HG02588 (cell line): ENCODE measurements around the gene HOXD12.

Experiments
- ATAC-seq: cut with Tn5 transposase; IDR thresholded peaks from one replicate; pipeline ENCODE4 v1.9.1; 2021; ENCODE audit warnings: mild to moderate bottlenecking, moderate library complexity; ENCODE audit not compliant: unreplicated experiment

Gene HOXD12

DNA sequence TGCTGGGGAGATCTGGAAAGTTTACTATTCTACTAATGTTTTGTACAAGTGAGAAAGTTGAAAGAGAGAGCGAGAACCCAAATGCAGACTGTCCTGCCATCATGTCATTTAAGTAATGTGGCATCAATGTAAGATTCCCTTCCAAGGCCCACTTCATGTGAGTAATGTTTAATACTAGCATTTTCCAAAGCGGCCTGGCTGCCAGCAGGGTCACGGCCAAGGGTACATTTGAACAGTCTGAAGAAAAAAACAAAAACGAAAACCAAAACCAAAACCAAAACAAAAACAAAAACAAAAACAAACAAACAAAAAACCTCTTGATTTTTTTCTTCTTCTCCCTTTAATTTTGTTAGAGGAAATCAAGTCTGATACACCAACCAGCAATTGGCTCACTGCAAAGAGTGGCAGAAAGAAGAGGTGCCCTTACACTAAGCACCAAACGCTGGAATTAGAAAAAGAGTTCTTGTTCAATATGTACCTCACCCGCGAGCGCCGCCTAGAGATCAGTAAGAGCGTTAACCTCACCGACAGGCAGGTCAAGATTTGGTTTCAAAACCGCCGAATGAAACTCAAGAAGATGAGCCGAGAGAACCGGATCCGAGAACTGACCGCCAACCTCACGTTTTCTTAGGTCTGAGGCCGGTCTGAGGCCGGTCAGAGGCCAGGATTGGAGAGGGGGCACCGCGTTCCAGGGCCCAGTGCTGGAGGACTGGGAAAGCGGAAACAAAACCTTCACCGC is 19.2 kb downstream of the HOXD12 start:
- peak; percentile 54 for ATAC-seq

DNA sequence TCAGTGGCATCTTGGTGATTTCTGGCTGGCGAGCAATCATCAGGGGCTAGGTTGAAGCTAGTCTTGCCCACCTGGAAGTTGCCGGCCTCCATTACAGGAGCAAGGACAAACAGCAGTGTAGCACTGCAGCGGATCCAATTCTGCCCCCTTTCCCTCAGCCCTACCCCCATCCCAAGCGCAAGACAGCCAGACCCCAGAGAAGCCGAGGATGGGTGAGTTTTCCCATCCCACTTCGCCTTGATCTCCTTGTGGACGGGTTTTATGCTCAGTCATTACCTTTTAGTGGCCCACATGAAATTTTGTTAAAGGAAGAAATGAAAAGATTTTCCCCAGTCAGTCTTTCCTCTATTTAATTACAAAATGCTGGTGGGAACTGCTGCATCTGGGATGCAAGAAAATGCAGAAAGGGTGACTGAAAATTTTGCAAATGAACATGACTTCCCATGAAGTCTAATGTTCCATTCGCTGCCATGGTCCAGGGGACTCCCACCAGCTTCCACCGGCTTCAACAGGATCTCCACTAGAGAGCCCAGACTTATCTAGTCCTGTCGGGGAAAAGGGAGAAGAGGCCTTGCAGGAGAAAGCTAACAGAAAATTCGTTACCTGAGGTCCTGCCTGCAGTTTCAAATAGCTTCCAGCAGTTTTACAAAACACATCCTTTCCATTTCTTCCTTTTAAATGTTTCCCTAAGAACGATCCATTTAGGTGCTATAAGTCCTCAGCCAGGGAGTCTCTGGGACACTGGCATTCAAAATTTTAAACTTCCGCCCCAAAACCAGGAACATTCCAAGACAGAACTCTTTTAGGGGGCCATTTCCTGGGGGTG is 21.0 kb downstream of the HOXD12 start:
- no peak for ATAC-seq

DNA sequence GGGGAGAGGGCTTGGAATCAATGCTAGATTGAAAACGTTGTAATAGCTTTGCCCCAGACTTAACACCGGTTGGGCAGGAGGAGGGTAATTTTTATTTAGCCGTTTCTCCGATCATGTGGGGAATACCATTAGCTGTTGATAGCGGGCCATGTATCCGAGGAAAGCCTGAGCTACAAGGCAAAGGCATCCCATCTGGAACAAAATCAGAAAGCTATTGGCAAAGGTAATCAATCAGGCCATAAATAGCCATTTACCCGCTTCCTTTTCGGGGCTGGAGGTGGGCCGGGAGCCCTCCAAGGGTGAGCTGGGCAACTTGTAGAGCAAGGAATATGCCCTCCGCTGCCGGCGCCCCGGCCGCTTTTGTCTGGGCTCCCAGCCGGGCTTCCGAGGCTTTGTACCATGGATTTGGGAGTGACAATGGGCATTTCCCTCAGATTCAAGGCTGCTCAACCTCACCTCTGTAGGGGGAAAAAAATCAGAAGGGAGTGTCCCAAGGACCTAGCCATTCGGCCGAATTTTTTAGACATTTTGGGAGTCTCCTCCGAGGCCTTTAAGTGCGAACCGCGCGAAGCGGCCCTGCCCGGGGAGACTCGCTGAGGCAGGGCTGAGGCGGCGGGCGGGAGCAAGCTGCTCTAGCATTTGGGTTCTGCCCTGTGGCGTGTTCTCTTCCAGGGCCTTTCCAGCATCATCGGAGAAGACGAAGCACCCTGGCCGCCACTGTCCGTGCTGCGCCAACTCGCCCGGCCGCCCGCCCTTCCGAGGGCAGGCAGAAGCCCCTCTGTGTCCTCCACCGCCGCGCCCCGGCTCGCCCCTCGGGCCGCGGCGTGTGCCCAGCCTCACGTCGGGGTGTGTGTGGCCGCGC is 21.8 kb downstream of the HOXD12 start:
- no peak for ATAC-seq

DNA sequence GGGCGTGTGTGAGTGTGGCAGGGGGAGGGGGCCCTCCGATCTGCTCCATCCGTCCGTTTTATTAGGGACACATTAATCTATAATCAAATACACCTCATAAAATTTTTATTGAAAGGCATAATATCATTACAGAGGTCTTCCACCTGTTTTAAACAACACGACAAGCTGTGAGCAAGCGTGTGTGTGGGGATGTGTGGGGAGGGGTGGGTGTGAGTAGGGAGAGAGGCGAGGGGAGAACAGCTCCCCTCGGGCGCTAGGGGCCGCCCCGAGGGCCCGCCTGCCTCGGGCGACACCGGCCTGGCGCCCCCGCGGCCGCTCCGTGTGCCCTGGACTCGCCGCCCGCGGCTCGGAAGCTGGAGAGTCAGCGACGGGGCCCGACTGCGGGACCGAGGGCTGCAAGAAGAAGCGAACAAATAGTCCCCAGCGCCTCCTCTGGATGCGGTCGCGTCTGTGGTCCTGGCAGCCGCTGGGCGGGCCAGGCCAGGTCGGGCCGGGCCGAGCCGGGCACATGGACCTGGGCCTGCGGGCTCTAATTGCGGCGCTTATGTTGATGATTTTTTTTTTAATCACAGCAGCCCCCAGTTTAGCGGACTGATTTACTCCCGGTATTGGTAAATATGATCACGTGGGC is 22.6 kb downstream of the HOXD12 start:
- ATAC-seq = no peak

DNA sequence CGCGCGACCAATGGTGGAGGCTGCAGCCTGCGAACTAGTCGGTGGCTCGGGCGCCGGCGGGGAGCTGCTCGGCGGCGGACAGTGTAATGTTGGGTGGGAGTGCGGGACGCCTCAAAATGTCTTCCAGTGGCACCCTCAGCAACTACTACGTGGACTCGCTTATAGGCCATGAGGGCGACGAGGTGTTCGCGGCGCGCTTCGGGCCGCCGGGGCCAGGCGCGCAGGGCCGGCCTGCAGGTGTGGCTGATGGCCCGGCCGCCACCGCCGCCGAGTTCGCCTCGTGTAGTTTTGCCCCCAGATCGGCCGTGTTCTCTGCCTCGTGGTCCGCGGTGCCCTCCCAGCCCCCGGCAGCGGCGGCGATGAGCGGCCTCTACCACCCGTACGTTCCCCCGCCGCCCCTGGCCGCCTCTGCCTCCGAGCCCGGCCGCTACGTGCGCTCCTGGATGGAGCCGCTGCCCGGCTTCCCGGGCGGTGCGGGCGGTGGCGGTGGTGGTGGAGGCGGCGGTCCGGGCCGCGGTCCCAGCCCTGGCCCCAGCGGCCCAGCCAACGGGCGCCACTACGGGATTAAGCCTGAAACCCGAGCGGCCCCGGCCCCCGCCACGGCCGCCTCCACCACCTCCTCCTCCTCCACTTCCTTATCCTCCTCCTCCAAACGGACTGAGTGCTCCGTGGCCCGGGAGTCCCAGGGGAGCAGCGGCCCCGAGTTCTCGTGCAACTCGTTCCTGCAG is 23.3 kb downstream of the HOXD12 start, which contains the start of gene HOXD9:
TSS of gene HOXD9 (plus strand) at position 37 of the 728 bp plus-strand sequence. CDS start at position 87, 50 bp downstream.
- no peak for ATAC-seq

DNA sequence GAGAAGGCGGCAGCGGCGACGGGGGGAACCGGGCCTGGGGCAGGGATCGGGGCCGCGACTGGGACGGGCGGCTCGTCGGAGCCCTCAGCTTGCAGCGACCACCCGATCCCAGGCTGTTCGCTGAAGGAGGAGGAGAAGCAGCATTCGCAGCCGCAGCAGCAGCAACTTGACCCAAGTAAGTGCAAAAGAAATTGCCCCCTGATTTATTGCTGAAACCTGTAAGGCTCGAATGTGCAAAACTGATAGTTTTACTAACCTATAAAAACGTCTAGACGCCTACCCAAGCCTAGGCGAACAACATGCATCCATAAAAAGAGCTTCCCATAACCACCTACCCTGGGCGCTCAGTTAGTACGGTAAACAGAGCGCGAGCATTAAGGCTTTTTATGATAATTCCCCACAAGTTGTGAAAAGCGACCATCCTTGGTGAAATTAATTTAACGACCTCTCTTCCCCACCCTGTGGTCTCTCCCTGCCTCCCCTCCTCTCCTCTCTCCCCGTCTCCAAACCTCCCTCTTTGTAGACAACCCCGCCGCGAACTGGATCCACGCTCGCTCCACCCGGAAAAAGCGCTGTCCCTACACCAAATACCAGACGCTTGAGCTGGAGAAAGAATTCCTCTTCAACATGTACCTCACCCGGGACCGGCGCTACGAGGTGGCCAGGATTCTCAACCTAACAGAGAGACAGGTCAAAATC is 24.0 kb downstream of the HOXD12 start:
- ATAC-seq = no peak

DNA sequence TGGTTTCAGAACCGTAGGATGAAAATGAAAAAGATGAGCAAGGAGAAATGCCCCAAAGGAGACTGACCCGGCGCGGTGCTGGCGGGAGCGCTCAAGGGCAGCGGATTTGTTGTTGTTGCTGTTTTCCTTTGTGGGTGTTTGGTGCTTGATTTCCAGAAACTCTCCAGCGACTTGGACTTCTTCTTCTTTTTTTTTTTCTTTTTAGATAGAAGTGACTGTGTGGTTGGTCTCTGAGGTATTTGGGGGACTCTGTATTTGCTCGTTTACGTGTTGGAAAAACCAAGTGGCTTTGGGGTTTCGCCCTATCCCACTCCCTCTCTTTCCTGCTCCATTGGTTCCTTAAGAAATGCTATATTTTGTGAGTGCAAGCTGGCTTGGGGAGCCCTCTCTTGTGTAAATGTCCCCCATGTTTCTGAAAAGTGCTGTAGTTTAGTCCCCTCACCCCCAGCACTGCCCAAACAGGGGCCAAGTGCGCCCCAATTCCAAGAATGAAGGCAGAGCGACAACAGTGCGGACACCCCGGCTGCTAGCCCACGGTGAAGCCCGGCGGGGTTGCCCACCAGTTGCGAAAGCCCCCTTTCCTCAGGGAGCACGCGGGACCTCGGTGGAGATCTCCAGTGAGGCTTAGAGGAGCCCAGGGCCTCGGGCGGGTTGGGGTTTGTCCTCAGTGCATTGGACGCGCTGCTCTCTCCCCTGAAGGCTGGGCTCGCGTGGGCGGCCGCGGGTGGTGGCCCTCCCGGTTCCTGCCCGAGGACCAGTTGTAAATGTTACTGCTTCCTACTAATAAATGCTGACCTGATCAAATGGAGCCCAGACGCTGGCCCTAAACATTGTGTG is 24.7 kb downstream of the HOXD12 start:
- ATAC-seq = no peak

DNA sequence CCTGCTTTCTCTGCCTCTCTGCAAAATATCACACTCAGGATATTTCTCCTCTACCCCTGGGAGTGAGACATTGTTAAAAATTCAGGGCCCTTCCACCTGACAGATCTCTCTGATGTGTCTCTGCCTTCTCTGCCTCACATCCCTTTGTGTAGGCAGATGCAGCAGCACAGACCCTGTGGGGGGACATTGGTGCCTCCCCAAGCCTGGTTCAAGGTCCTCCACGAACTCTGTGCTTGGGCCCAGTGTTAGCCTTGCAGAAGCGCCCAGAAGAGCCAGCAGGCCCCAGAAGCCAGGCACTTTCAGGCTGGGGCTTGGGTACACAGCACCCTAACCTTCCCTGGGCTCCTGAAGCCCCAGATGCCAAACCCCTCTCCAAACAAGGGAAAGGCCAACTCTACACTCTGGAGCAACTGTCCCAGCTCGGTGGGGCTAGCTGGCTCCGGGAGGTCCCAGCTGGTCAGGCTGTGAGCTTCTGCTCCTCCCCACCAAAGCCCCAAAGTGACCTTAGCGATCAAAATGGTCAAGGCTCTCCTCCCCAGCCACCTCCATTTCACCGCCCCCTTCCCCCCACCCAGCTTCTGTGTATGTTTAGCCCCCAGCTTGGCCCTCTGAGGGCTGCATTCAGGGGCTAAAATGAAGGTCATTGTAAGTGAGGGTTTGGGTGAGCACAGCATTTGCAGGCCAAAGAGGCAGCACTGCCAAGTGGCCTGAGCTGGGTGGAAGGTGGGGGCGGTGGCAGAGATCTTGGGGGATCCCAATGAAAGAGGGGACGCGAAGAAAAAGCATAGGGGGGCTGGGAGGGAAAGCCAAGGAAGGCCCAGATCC is 25.6 kb downstream of the HOXD12 start:
- no peak for ATAC-seq

DNA sequence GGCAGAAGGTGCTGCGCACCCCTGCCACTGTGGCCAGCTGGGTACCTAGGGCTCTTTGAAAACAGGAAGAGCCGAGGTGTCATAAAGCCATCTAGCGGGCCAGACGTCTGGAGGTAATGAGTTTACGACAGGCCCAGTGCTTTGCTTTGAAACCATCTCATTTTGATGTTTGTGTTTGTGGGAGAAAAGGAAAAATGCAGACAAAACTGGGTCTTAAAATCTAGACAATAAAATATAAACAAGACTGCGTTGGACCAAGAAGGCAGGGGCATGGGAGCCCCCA is 26.1 kb downstream of the HOXD12 start:
- no peak for ATAC-seq

DNA sequence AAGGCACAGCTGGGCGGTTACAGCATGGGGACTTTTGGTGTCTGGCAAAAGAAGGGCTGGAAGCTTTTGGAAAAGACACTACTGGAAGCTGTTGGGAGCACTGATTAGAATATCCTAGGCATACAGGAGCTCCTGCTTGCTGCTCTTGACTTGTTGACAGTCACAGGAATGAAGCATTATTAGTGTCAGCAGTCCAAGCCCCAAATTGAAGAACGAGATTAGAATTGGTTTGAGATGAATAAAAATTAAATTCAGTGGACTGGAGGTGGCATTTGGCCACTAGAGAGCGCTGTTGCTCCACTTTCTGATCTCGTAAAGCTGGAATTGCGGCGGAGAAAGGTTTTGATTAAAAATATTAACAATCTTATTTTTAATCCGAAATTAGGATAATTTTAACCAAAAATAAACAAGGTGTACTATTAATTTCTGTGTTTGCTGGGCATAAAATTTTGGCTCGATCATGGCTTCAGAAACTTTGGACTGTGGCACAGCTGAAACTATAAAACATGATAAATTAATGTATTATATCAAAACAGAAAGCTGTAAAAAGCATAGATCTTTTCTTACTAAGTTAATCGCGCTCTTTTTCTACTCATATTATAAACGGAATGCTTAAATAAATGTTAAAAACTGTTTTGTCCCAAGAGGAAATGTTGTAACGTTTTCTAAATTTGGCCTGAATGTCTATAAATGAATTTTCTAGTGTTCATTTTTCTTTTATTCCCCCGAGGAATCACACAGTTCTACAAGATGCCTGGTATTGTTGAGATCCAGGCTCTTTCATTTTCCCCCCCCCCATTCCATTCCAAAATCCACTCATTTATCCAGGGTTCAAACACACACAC is 27.6 kb downstream of the HOXD12 start:
- ATAC-seq = no peak

DNA sequence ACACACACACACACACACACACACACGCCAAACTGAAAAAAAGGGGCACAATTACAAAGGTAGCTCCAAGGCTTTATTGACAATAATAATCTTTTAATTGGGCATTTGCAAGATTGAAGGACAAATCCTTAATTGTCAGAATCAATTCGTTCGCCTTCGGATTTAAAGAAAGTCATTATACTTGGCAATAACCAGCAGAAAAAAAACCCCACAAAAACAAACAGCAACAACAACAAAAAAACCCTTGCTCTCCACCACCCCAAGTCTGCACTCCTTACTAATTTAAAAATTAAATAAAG is 28.1 kb downstream of the HOXD12 start:
- no peak for ATAC-seq

DNA sequence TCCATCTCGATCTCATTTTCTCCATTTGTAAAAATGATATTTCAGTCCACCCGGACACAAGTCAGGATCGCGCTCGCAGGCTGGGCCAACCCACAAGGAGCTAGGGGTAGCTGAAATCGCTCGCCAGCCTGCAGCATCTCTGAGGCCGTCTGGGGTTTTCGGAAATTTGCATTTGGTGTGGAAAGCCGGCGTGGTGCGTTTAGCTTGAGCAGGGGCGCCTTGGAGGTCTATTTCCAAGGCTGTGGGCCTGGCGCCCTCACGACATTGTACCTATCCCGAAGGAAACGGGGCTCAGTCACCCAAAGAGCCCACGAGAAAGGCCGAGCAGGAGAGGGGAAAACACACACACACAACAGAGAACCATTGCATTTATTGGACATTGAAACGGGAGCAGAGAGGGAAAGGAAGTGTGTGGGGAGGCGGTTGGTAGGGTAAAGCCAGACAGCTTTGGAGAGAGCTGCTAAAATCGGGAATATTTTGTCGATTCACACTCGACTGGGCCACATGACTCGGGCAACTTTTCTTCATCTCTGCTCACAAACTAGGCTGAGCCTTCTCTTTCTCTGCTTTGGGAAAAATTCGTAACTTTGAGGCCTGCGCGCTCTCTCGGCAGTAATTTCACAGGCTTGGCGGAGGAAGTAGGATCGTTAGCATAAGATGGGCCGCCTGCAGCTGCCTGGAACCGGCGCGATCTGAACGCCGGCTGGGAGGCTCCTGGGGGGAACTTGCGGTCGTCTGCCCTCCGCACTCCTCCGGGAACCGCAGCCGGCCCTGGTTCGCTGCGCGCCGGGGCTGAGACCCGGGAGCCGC is 28.8 kb downstream of the HOXD12 start:
- ATAC-seq = no peak

DNA sequence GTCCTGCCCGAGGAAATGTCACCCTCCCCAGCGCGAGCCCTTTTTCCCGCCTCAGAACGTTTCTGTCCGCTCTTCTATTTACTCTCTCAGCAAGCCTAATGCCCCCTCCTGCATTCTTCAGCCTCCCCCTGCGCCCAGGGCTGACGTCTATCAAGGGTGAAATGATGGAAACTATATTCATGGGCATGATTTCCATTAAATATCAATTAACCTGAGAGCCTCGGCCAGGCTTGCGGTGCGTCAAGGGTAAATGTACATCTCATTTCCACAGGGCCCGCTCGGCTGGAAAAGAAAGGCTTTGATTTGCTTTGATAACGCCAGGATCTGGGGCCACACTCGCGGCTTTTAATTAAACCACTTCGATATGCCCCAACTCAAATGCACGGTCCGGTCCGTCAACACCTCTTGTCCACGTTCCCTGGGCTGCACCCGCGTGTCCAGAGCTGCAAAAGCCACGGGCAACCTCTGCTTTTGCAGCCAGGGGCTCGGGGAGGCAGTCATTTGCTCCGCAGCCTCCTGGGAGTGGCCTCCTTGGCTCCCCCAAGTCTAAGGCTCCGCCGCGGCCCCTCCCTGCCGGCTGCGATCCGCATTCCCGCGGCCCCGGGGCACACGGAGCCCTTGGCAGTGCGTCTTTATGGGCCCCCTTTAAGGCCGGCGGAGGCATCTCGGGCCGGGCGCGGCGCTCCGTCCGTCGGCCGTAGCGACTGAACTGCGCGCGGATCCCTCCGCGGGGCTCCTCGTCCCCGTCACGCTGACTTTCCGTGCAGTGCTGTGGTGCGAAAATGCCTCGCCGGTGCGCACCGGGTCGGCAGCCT is 29.6 kb downstream of the HOXD12 start, which contains the start of gene HOXD8:
TSS of gene HOXD8 (plus strand) at position 724 of the 815 bp plus-strand sequence. CDS start 662 bp downstream, outside the sequence.
- no peak for ATAC-seq

DNA sequence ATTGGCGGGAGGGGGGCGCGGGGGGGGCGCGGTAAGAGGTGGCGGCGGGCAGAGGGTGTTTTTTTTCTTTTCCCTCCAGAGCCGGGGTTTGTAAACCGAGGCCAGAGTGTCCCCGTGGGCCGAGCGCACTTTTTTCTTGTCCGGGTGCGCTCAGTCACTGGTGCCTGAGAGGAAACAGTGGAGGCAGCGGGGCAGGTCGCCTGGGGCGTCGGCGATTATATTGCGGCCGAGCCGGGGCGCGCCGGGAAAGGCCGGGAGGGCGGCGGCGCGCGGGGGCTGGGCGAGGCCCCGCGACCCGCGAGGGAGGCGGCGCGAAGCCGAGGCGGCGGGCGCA is 30.2 kb downstream of the HOXD12 start:
- no peak for ATAC-seq

DNA sequence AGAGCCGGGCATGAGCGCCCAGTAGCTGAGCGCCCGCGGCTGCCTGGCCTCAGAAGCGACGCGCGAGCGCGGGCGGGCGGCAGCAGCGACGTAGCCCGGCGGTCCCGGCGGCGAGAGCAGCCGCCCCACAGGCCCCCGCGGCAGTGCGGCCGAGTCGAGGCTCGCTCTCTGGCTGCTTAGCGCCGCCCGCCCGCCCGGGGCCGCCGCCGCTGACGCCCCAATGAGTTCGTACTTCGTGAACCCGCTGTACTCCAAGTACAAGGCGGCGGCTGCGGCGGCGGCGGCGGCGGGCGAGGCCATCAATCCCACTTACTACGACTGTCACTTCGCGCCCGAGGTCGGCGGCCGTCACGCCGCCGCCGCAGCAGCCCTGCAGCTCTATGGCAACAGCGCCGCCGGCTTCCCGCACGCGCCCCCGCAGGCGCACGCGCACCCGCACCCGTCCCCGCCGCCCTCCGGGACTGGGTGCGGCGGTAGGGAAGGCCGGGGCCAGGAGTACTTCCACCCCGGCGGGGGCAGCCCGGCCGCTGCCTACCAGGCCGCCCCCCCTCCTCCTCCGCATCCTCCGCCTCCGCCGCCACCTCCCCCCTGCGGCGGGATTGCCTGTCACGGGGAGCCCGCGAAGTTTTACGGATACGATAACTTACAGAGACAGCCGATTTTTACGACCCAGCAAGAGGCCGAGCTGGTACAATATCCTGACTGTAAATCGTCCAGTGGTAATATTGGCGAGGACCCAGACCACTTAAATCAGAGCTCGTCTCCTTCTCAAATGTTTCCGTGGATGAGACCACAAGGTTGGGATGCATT is 30.8 kb downstream of the HOXD12 start:
- no peak for ATAC-seq
